ENCODE results near the gene SUPT20H. TPM values are rescaled to one million over a fixed set of nuclear protein-coding genes. Genes with fewer than 3 reads are reported as not detected.

SUPT20H gene
- total RNA-seq, 1 donor from 2014 or later, result 55.3 TPM

DNA sequence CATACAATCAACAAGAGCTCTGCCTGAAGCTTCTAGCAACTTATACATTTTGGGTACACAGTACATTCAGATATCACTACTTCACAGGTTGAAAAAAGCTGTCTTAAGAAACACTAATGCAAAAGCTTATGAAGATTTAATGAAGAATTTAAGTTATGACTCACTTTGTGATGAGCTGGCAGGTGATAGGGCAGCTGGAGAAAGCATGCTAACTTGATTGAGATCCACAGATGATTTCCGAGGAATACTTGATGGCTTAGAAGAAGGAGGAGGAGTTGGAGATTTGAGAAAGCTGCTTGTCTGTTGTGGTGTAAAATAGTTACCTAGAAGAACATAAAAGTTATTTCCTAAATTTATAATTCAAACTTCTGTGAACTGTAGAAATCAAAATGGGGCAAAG, 35.6 kb downstream of the SUPT20H start:
- no peak for DNase-seq
- no peaks in the 10 kb centered on the region for H3K27me3 ChIP-seq (ENCODE audit: low read depth)
- H3K4me1 ChIP-seq, result no peaks in the 10 kb centered on the region
- H3K9me3 ChIP-seq, result no peaks in the 10 kb centered on the region
- no peak for ATAC-seq
- H3K27ac ChIP-seq, result no peak overlapping the region
- peaks cover 100% of the 10 kb centered on the region for H3K36me3 ChIP-seq
- intact Hi-C loops (cut with DNase I), result no loop called here
- TF ChIP-seq, protein P1, sequence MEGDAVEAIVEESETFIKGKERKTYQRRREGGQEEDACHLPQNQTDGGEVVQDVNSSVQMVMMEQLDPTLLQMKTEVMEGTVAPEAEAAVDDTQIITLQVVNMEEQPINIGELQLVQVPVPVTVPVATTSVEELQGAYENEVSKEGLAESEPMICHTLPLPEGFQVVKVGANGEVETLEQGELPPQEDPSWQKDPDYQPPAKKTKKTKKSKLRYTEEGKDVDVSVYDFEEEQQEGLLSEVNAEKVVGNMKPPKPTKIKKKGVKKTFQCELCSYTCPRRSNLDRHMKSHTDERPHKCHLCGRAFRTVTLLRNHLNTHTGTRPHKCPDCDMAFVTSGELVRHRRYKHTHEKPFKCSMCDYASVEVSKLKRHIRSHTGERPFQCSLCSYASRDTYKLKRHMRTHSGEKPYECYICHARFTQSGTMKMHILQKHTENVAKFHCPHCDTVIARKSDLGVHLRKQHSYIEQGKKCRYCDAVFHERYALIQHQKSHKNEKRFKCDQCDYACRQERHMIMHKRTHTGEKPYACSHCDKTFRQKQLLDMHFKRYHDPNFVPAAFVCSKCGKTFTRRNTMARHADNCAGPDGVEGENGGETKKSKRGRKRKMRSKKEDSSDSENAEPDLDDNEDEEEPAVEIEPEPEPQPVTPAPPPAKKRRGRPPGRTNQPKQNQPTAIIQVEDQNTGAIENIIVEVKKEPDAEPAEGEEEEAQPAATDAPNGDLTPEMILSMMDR (IDR thresholded peaks at IDR 0.05), result no peak
- H3K4me3 ChIP-seq, result no peak overlapping the region

DNA sequence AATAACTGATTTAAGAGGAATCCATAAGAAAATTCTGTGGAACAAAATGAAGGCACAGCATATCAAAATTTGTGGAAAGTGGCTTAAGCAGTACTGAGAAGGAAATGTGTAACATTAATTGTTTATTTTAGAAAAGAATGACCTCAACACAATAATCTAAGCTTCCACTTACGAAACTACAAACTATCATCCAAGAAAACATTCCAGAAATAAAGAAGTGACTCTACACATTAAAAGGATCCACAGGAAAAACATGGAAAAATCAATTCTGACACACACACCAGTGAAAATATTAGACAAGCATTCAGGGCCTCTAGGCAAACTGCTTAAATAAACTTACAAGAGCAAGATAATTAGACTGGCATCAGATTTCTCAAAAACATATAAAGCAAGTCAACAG, 44.9 kb downstream of the SUPT20H start:
- no peaks in the 10 kb centered on the region for H3K27me3 ChIP-seq (ENCODE audit: low read depth)
- no peaks in the 10 kb centered on the region for H3K4me1 ChIP-seq
- no peaks in the 10 kb centered on the region for H3K9me3 ChIP-seq
- ATAC-seq, result no peak
- intact Hi-C loops (cut with DNase I), result no loop called here
- no peak overlapping the region for H3K27ac ChIP-seq
- H3K36me3 ChIP-seq, result peaks cover 100% of the 10 kb centered on the region
- H3K4me3 ChIP-seq, result no peak overlapping the region
- no peak for DNase-seq
- TF ChIP-seq, protein P1 (IDR thresholded peaks at IDR 0.05), result no peak

DNA sequence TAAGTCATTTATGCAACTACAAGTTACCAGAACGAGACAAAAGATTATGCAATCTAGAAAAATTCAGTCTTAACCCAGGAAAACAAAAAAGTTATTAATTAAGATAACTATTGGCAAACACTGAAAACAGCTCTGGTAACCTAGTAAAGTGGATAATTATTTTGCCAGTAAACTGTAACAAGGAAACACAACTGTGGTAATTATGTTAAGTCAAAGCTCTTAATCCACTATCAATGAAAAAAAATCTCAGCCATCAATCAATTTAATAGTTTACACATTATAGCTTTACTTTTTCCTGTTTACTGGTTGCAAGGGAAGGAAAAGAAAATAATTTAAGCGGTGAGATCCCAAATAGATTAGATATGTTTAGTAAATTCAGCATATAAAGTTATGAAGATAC, 47.7 kb downstream of the SUPT20H start:
- Histone ChIP-seq H3K4me3 (no peak overlapping the region), H3K27me3 (ENCODE audit: low read depth) (no peaks in the 10 kb centered on the region), H3K36me3 (peaks cover 100% of the 10 kb centered on the region), H3K27ac (no peak overlapping the region), H3K9me3 (no peaks in the 10 kb centered on the region), H3K4me1 (no peaks in the 10 kb centered on the region)
- ATAC-seq (no peak), DNase-seq (no peak)
- intact Hi-C loops (cut with DNase I), result no loop called here
- TF ChIP-seq, protein P1 (IDR thresholded peaks at IDR 0.05), result no peak

DNA sequence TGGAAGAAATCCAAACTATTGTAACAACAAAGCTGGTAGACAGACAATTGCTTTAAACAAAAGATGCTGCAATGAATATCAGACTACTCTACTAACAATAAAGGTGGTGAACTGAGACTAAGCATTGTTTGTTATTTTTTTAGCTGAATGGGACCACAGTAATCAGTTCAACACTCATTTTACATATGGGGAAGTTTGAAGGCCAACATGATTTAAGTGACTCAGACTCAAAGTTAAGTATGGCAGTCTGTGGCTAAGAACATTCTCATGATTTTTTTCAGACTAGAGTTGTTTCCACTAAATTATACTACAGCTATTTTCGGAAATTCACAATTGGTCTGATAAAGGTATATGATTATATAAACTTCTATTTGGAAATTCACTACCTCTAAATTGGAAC, 48.5 kb downstream of the SUPT20H start:
- no peak for DNase-seq
- TF ChIP-seq, protein P1 (IDR thresholded peaks at IDR 0.05), result no peak
- Histone ChIP-seq H3K27ac (no peak overlapping the region), H3K27me3 (ENCODE audit: low read depth) (no peaks in the 10 kb centered on the region), H3K36me3 (peaks cover 100% of the 10 kb centered on the region), H3K4me3 (no peak overlapping the region), H3K9me3 (no peaks in the 10 kb centered on the region), H3K4me1 (no peaks in the 10 kb centered on the region)
- no peak for ATAC-seq
- intact Hi-C loops (cut with DNase I), result no loop called here

DNA sequence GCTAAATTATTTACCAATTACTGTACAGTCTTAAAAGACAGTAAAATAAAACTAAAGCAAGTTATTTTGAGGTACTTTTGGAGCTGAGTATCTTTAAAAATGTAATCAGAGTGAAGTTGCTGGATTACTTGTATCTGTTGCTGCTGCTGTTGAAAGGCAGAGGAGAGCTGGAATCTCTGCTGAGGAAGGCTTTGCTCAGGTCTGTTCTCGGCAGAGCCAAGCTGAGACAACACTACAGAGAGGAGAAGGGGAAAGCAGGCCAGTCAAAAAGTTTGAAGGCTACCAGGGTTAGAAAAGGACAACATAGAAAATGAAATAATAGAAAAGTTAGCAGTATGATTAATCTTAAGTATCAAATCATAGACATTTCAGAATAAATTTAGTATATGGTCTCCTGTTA, 49.1 kb downstream of the SUPT20H start:
- no peak for DNase-seq
- Histone ChIP-seq H3K4me1 (no peaks in the 10 kb centered on the region), H3K9me3 (no peaks in the 10 kb centered on the region), H3K36me3 (peaks cover 100% of the 10 kb centered on the region), H3K4me3 (no peak overlapping the region), H3K27me3 (ENCODE audit: low read depth) (no peaks in the 10 kb centered on the region), H3K27ac (no peak overlapping the region)
- TF ChIP-seq, protein P1 (IDR thresholded peaks at IDR 0.05), result no peak
- ATAC-seq, result no peak
- intact Hi-C loops (cut with DNase I), result no loop called here

DNA sequence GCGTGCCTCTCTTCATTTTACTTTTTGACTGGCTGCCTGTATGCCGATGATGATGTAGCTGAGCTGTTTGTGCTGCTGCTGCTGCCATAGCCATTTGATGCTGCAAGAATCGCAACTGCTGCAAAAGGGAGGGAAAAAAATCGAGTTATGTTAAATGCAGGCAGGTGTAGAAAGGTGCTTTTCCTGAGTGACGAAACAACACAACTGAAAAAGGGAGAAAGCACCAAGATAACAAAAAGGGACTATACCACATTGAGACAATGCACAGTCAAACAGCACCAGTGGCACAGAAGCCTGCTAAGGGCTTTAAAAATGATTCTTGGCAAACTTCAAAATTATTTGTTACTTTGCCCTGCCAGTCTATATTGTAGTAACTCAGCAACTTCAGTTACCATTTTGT, 49.8 kb downstream of the SUPT20H start:
- ATAC-seq (no peak), DNase-seq (no peak)
- intact Hi-C loops (cut with DNase I), result no loop called here
- H3K27ac ChIP-seq, result no peak overlapping the region
- no peak overlapping the region for H3K4me3 ChIP-seq
- H3K27me3 ChIP-seq (ENCODE audit: low read depth), result no peaks in the 10 kb centered on the region
- H3K4me1 ChIP-seq, result no peaks in the 10 kb centered on the region
- peaks cover 100% of the 10 kb centered on the region for H3K36me3 ChIP-seq
- no peaks in the 10 kb centered on the region for H3K9me3 ChIP-seq
- TF ChIP-seq, protein P1 (IDR thresholded peaks at IDR 0.05), result no peak

Data from lower lobe of right lung (tissue), 2 donors.